Activated CD4-positive, alpha-beta T cell treated with anti-CD3 and anti-CD28 coated beads for 36 hours (primary cell): ENCODE results near the gene PPFIA2. TPM values are rescaled to one million over a fixed set of nuclear protein-coding genes. Genes with fewer than 3 reads are reported as not detected.

Experiments used
- ATAC-seq: fragments of 200-7000 bp; cut with Tn5 transposase; one replicate; pipeline ENCODE4 v1.10.0; 2021; ENCODE audit warnings: mild to moderate bottlenecking, moderate library complexity
- CTCF ChIA-PET: fragments of 350-600 bp; sonication (Branson Sonifier 250); formaldehyde crosslinking; loops from one replicate; lab custom pipeline; 2021; ENCODE audit warnings: antibody characterized with exemption; lab: Charles Lee
- POLR2A ChIA-PET: fragments of 350-600 bp; sonication (Branson Sonifier 250); formaldehyde crosslinking; loops from one replicate; lab custom pipeline; 2021; ENCODE audit warnings: antibody characterized with exemption, inconsistent platforms; lab: Charles Lee
- DNase-seq: peaks from one replicate; pipeline ENCODE4 v3.0.0-alpha.2; 2020
- H3K27ac Mint-ChIP-seq: one replicate; pipeline ENCODE4 v1.8.0; 2021; ENCODE audit warnings: mixed read lengths
- H3K27me3 Mint-ChIP-seq: one replicate; pipeline ENCODE4 v1.8.0; 2021; ENCODE audit warnings: mixed read lengths
- H3K36me3 Mint-ChIP-seq: one replicate; pipeline ENCODE4 v1.8.0; 2021; ENCODE audit warnings: low read depth, mixed read lengths
- H3K4me1 Mint-ChIP-seq: one replicate; pipeline ENCODE4 v1.8.0; 2021; ENCODE audit warnings: mixed read lengths
- H3K4me3 Mint-ChIP-seq: one replicate; pipeline ENCODE4 v1.8.0; 2021; ENCODE audit warnings: mild to moderate bottlenecking, moderate library complexity, mixed read lengths
- H3K9me3 Mint-ChIP-seq: one replicate; pipeline ENCODE4 v1.8.0; 2021; ENCODE audit warnings: low read depth, mixed read lengths
- intact Hi-C, 2 experiments: fragments of 100-400 bp; cut with DNase I in 1 of 2; cut with micrococcal nuclease in 1 of 2; formaldehyde crosslinking; loops; one replicate each; pipeline versions ENCODE4 v1.14.2 to v1.15.1; 2022 to 2024; cut with DNase I, micrococcal nuclease
- total RNA-seq, 2 experiments: library from RNA; stranded (reverse); gene quantifications; one replicate each; pipeline ENCODE4 v1.2.3, GENCODE V29; 2021

The PPFIA2 gene
- total RNA-seq, 2 experiments from 2014 or later, result not detected

GRCh38 chr12:81337886-81338285 lies 421.3 kb downstream of the PPFIA2 start:
- no peak for ATAC-seq
- CTCF ChIA-PET, result no interaction called here
- no peak for DNase-seq
- H3K27ac Mint-ChIP-seq, result no peak overlapping the region
- intact Hi-C loops, result no loop called here
- H3K27me3 Mint-ChIP-seq, result no peaks in the 10 kb centered on the region
- H3K36me3 Mint-ChIP-seq, result no peaks in the 10 kb centered on the region
- POLR2A ChIA-PET, result no interaction called here
- H3K4me3 Mint-ChIP-seq, result no peak overlapping the region
- H3K4me1 Mint-ChIP-seq, result no peaks in the 10 kb centered on the region
- H3K9me3 Mint-ChIP-seq, result no peaks in the 10 kb centered on the region

GRCh38 chr12:81333812-81334211 lies 425.3 kb downstream of the PPFIA2 start:
- ChIA-PET POLR2A (no interaction called here), CTCF (interaction anchor here (1.1 kb wide), 1 partner anchor 26 kb away, joined by 3 read pairs; no protein-coding TSS in a partner anchor)
- H3K4me1 Mint-ChIP-seq, result no peaks in the 10 kb centered on the region
- H3K4me3 Mint-ChIP-seq, result no peak overlapping the region
- H3K9me3 Mint-ChIP-seq, result peaks cover 2% of the 10 kb centered on the region
- no peaks in the 10 kb centered on the region for H3K36me3 Mint-ChIP-seq
- no peaks in the 10 kb centered on the region for H3K27me3 Mint-ChIP-seq
- ATAC-seq, result no peak
- intact Hi-C loops, result no loop called here
- no peak overlapping the region for H3K27ac Mint-ChIP-seq
- DNase-seq, result no peak

- intact Hi-C loops, result no loop called here
- ChIA-PET CTCF (no interaction called here), POLR2A (no interaction called here)
- H3K4me1 Mint-ChIP-seq, result no peaks in the 10 kb centered on the region
- H3K9me3 Mint-ChIP-seq, result peaks cover 2% of the 10 kb centered on the region
- H3K36me3 Mint-ChIP-seq, result no peaks in the 10 kb centered on the region
- DNase-seq, result no peak
- H3K27ac Mint-ChIP-seq, result no peak overlapping the region
- no peak overlapping the region for H3K4me3 Mint-ChIP-seq
- no peaks in the 10 kb centered on the region for H3K27me3 Mint-ChIP-seq
- ATAC-seq, result no peak
These were observed 427.1 kb downstream of the PPFIA2 start for GRCh38 chr12:81332054-81332453.

GRCh38 chr12:81330480-81330879 lies 428.7 kb downstream of the PPFIA2 start:
- DNase-seq (no peak), ATAC-seq (no peak)
- no peaks in the 10 kb centered on the region for H3K36me3 Mint-ChIP-seq
- H3K9me3 Mint-ChIP-seq, result peaks cover 2% of the 10 kb centered on the region
- POLR2A ChIA-PET, result no interaction called here
- no peaks in the 10 kb centered on the region for H3K4me1 Mint-ChIP-seq
- intact Hi-C loops, result no loop called here
- H3K27ac Mint-ChIP-seq, result no peak overlapping the region
- CTCF ChIA-PET, result no interaction called here
- no peaks in the 10 kb centered on the region for H3K27me3 Mint-ChIP-seq
- H3K4me3 Mint-ChIP-seq, result no peak overlapping the region

- CTCF ChIA-PET, result interaction anchor here (0.6 kb wide), 2 partner anchors 511 to 693 kb away, joined by 3 read pairs; no protein-coding TSS in a partner anchor
- no peaks in the 10 kb centered on the region for H3K4me1 Mint-ChIP-seq
- intact Hi-C loops, result no loop called here
- DNase-seq (peak; percentile 14), ATAC-seq (no peak)
- H3K9me3 Mint-ChIP-seq, result peaks cover 2% of the 10 kb centered on the region
- no peak overlapping the region for H3K4me3 Mint-ChIP-seq
- H3K27ac Mint-ChIP-seq, result no peak overlapping the region
- H3K36me3 Mint-ChIP-seq, result no peaks in the 10 kb centered on the region
- POLR2A ChIA-PET, result no interaction called here
- H3K27me3 Mint-ChIP-seq, result no peaks in the 10 kb centered on the region
These were observed 430.1 kb downstream of the PPFIA2 start for GRCh38 chr12:81329085-81329484.

- CTCF ChIA-PET, result no interaction called here
- H3K27me3 Mint-ChIP-seq, result no peaks in the 10 kb centered on the region
- ATAC-seq (no peak), DNase-seq (no peak)
- POLR2A ChIA-PET, result no interaction called here
- no peak overlapping the region for H3K27ac Mint-ChIP-seq
- no peaks in the 10 kb centered on the region for H3K4me1 Mint-ChIP-seq
- H3K36me3 Mint-ChIP-seq, result no peaks in the 10 kb centered on the region
- intact Hi-C loops, result no loop called here
- H3K4me3 Mint-ChIP-seq, result no peak overlapping the region
- peaks cover 2% of the 10 kb centered on the region for H3K9me3 Mint-ChIP-seq
These were observed 431.7 kb downstream of the PPFIA2 start for GRCh38 chr12:81327425-81327824.

GRCh38 chr12:81325086-81325485 lies 434.1 kb downstream of the PPFIA2 start:
- intact Hi-C loops, result no loop called here
- no peak for DNase-seq
- Mint-ChIP-seq H3K9me3 (no peaks in the 10 kb centered on the region), H3K4me1 (no peaks in the 10 kb centered on the region), H3K4me3 (no peak overlapping the region), H3K36me3 (no peaks in the 10 kb centered on the region), H3K27me3 (no peaks in the 10 kb centered on the region), H3K27ac (no peak overlapping the region)
- ChIA-PET POLR2A (no interaction called here), CTCF (no interaction called here)
- ATAC-seq, result no peak

GRCh38 chr12:81314903-81315531 lies 444.1 kb downstream of the PPFIA2 start:
- no peaks in the 10 kb centered on the region for H3K4me1 Mint-ChIP-seq
- intact Hi-C loops, result no loop called here
- CTCF ChIA-PET, result no interaction called here
- DNase-seq (no peak), ATAC-seq (no peak)
- POLR2A ChIA-PET, result no interaction called here
- H3K36me3 Mint-ChIP-seq, result no peaks in the 10 kb centered on the region
- H3K9me3 Mint-ChIP-seq, result peaks cover 2% of the 10 kb centered on the region
- no peaks in the 10 kb centered on the region for H3K27me3 Mint-ChIP-seq
- no peak overlapping the region for H3K27ac Mint-ChIP-seq
- H3K4me3 Mint-ChIP-seq, result no peak overlapping the region

- intact Hi-C loops, result no loop called here
- H3K27me3 Mint-ChIP-seq, result no peaks in the 10 kb centered on the region
These were observed 455.2 kb downstream of the PPFIA2 start for GRCh38 chr12:81303935-81304334.

GRCh38 chr12:81300454-81300853 lies 458.7 kb downstream of the PPFIA2 start:
- H3K27ac Mint-ChIP-seq, result no peak overlapping the region
- no peak for DNase-seq
- ChIA-PET POLR2A (no interaction called here), CTCF (interaction anchor here (0.7 kb wide), 1 partner anchor 1950 kb away, joined by 3 read pairs; no protein-coding TSS in a partner anchor)
- intact Hi-C loops, result no loop called here
- no peak overlapping the region for H3K4me3 Mint-ChIP-seq
- H3K4me1 Mint-ChIP-seq, result no peaks in the 10 kb centered on the region
- ATAC-seq, result no peak
- no peaks in the 10 kb centered on the region for H3K36me3 Mint-ChIP-seq
- H3K9me3 Mint-ChIP-seq, result peaks cover 5% of the 10 kb centered on the region
- no peaks in the 10 kb centered on the region for H3K27me3 Mint-ChIP-seq

More at GRCh38 chr12:81303935-81304334, 455.2 kb downstream of the PPFIA2 start:
- ChIA-PET POLR2A (no interaction called here), CTCF (no interaction called here)
- no peaks in the 10 kb centered on the region for H3K4me1 Mint-ChIP-seq
- peaks cover 4% of the 10 kb centered on the region for H3K9me3 Mint-ChIP-seq
- H3K4me3 Mint-ChIP-seq, result no peak overlapping the region
- ATAC-seq (no peak), DNase-seq (no peak)
- H3K36me3 Mint-ChIP-seq, result no peaks in the 10 kb centered on the region
- no peak overlapping the region for H3K27ac Mint-ChIP-seq

- intact Hi-C loops, result no loop called here
- ChIA-PET POLR2A (no interaction called here), CTCF (no interaction called here)
- DNase-seq (no peak), ATAC-seq (no peak)
- H3K4me1 Mint-ChIP-seq, result no peaks in the 10 kb centered on the region
- no peaks in the 10 kb centered on the region for H3K27me3 Mint-ChIP-seq
- H3K4me3 Mint-ChIP-seq, result no peak overlapping the region
- no peaks in the 10 kb centered on the region for H3K36me3 Mint-ChIP-seq
- H3K27ac Mint-ChIP-seq, result no peak overlapping the region
- H3K9me3 Mint-ChIP-seq, result peaks cover 1% of the 10 kb centered on the region
These were observed 461.5 kb downstream of the PPFIA2 start for GRCh38 chr12:81297601-81298000.

- intact Hi-C loops, result no loop called here
- ATAC-seq (no peak), DNase-seq (no peak)
- H3K27me3 Mint-ChIP-seq, result no peaks in the 10 kb centered on the region
- ChIA-PET POLR2A (no interaction called here), CTCF (interaction anchor here (1.0 kb wide), 1 partner anchor 9 kb away, joined by 3 read pairs; no protein-coding TSS in a partner anchor)
- H3K36me3 Mint-ChIP-seq, result no peaks in the 10 kb centered on the region
- peaks cover 1% of the 10 kb centered on the region for H3K9me3 Mint-ChIP-seq
- no peak overlapping the region for H3K27ac Mint-ChIP-seq
- no peaks in the 10 kb centered on the region for H3K4me1 Mint-ChIP-seq
- H3K4me3 Mint-ChIP-seq, result no peak overlapping the region
These were observed 462.4 kb downstream of the PPFIA2 start for GRCh38 chr12:81296556-81297305.
